DOHH2 (cell line): ENCODE results near the gene C12orf42.

Experiments
- CTCF ChIP-seq: fragments of 200-600 bp; sonication (generic); IDR thresholded peaks from one replicate; pipeline ENCODE4 v1.5.1; 2014; ENCODE audit warnings: antibody characterized with exemption, mild to moderate bottlenecking, low read depth, low read length; ENCODE audit not compliant: poor library complexity, severe bottlenecking
- EZH2phosphoT487 ChIP-seq: fragments of 200-600 bp; sonication (generic); IDR thresholded peaks from 2 replicates; pipeline ENCODE4 v1.6.1; 2017; ENCODE audit warnings: borderline replicate concordance, mild to moderate bottlenecking, antibody characterized with exemption, low read length, moderate library complexity, mixed read lengths

GRCh38 chr12:103330672-103331071 lies 165.1 kb downstream of the C12orf42 start:
- TF ChIP-seq CTCF = no peak
- TF ChIP-seq EZH2phosphoT487 = no peak
